K562 (cell line): ENCODE measurements around the gene TGOLN2. TPM values are rescaled to one million over a fixed set of nuclear protein-coding genes. Genes with fewer than 3 reads are reported as not detected.

Experiments used
- ATAC-seq: fragments of 200-7000 bp; cut with Tn5 transposase; 3 replicates; pipeline ENCODE4 v1.9.1; 2020; ENCODE audit warnings: moderate library complexity
- BruUV-seq: library from RNA; stranded (reverse); fragments of 400-500 nt; replicated peaks from 2 replicates; lab custom pipeline; 2021; lab: Mats Ljungman, UMichigan
- CTCF ChIA-PET: fragments of 300-600 bp; formaldehyde crosslinking; extraction: SDS; loops from one replicate; lab custom pipeline; 2021; ENCODE audit warnings: low intra/inter-chr PET ratio; lab: Yijun Ruan, JAX
- POLR2A ChIA-PET: fragments of 300-600, 350-650 bp; sonication (Branson Sonifier 250); formaldehyde crosslinking; extraction: SDS; loops from one replicate; lab custom pipeline; 2021; ENCODE audit warnings: antibody characterized with exemption, inconsistent platforms; lab: Yijun Ruan, JAX
- DNase-seq, 4 experiments: peaks; one replicate each; pipeline versions ENCODE4 v3.0.0 to v3.0.0-alpha.2; 2011 to 2018; ENCODE audit warnings: low spot score in 3 of 4, mixed read lengths in 3 of 4; ENCODE audit errors: extremely low read depth in 1 of 4
- FAIRE-seq: peaks from 2 replicates; lab custom pipeline; 2011; peaks lifted over from hg19 to GRCh38; lab: Jason Lieb, UNC
- H2AFZ ChIP-seq: 2 replicates; pipeline ENCODE4 v1.6.0; 2011; ENCODE audit warnings: low read depth, low read length, control low read depth, inconsistent platforms
- H3K27ac ChIP-seq: fragments of 200-600 bp; 3 replicates; pipeline ENCODE4 v1.8.0; 2011; ENCODE audit warnings: low read depth, mild to moderate bottlenecking, control low read depth, inconsistent platforms, low read length, moderate library complexity, mixed read lengths; ENCODE audit errors: extremely low read depth
- H3K27me3 ChIP-seq, 2 experiments: fragments of 300-600 bp in 1 of 2; 2 replicates in 1 of 2; 3 replicates in 1 of 2; pipeline versions ENCODE4 v1.6.0 to v1.8.0; 2011; ENCODE audit warnings: inconsistent platforms in 2 of 2, low read length in 2 of 2, mild to moderate bottlenecking in 1 of 2, mixed read lengths in 1 of 2, moderate library complexity in 1 of 2; ENCODE audit not compliant: control insufficient read depth in 2 of 2, insufficient read depth in 2 of 2
- H3K36me3 ChIP-seq: fragments of 300-600 bp; 3 replicates; pipeline ENCODE4 v1.8.0; 2011; ENCODE audit warnings: mild to moderate bottlenecking, low read length, inconsistent platforms; ENCODE audit not compliant: control insufficient read depth, insufficient read depth
- H3K4me1 ChIP-seq, 2 experiments: fragments of 200-600 bp in 1 of 2; replicated peaks in 1 of 2; 2 replicates in 1 of 2; 3 replicates in 1 of 2; pipeline versions ENCODE4 v1.5.1 to v1.8.0; 2011; ENCODE audit warnings: inconsistent platforms in 2 of 2, low read length in 2 of 2, mild to moderate bottlenecking in 1 of 2, mixed read lengths in 1 of 2, moderate library complexity in 1 of 2; ENCODE audit not compliant: control insufficient read depth in 2 of 2, insufficient read depth in 2 of 2
- H3K4me2 ChIP-seq: 2 replicates; pipeline ENCODE4 v1.6.1; 2011; ENCODE audit warnings: low read length, control low read depth, inconsistent platforms, mixed read lengths; ENCODE audit not compliant: insufficient read depth
- H3K4me3 ChIP-seq: fragments of 200-600 bp; sonication (generic), shearing (Covaris generic); 2 replicates; pipeline ENCODE4 v1.5.1; 2016; ENCODE audit warnings: control low read depth, inconsistent platforms
- H3K79me2 ChIP-seq: fragments of 200-600 bp; 3 replicates; pipeline ENCODE4 v1.8.0; 2011; ENCODE audit warnings: low read length, inconsistent platforms; ENCODE audit not compliant: control insufficient read depth, insufficient read depth
- H3K9ac ChIP-seq, 2 experiments: 2 replicates each; pipeline versions ENCODE4 v1.6.0 to v1.6.1; 2011; ENCODE audit warnings: low read depth in 2 of 2, low read length in 2 of 2, control low read depth in 1 of 2, inconsistent platforms in 1 of 2, mild to moderate bottlenecking in 1 of 2, mixed read lengths in 1 of 2; ENCODE audit not compliant: insufficient read depth in 1 of 2
- H3K9me1 ChIP-seq: one replicate; pipeline ENCODE4 v1.6.0; 2011; ENCODE audit warnings: inconsistent platforms, mild to moderate bottlenecking, low read length, moderate library complexity; ENCODE audit not compliant: control insufficient read depth, insufficient read depth
- H3K9me3 ChIP-seq: replicated peaks from 2 replicates; pipeline ENCODE4 v1.5.1; 2011; ENCODE audit warnings: low read depth, low read length, inconsistent platforms; ENCODE audit not compliant: control insufficient read depth, insufficient read depth
- H4K20me1 ChIP-seq: replicated peaks from 2 replicates; pipeline ENCODE4 v1.6.1; 2011; ENCODE audit warnings: low read length, inconsistent platforms, mixed read lengths; ENCODE audit not compliant: control insufficient read depth, insufficient read depth
- MTA2 ChIP-seq: fragments of 450-650 bp; IDR thresholded peaks from 2 replicates; pipeline ENCODE4 v1.6.1; 2016; ENCODE audit warnings: low read depth
- MXI1 ChIP-seq: IDR thresholded peaks from 2 replicates; pipeline ENCODE4 v1.6.1; 2011; ENCODE audit warnings: low read depth, mild to moderate bottlenecking, improper control_type of control experiment, low read length
- NONO ChIP-seq, 2 experiments: fragments of 200-400 bp in 1 of 2; fragments of 450-650 bp in 1 of 2; formaldehyde crosslinking in 1 of 2; IDR thresholded peaks; 2 replicates each; pipeline ENCODE4 v1.6.1; 2017; ENCODE audit warnings: low read depth in 2 of 2, mild to moderate bottlenecking in 2 of 2, moderate library complexity in 2 of 2, low read length in 1 of 2
- NR2C2 ChIP-seq, 2 experiments: fragments of 200-800 bp in 1 of 2; sonication (Bioruptor generic) in 1 of 2; sonication (generic) in 1 of 2; formaldehyde crosslinking in 1 of 2; IDR thresholded peaks; 2 replicates each; pipeline versions ENCODE4 v1.6.1 to v1.8.0; 2016 to 2022; ENCODE audit warnings: mild to moderate bottlenecking in 1 of 2, missing compliant biosample characterization in 1 of 2, missing genetic modification characterization in 1 of 2, missing genetic modification reagents in 1 of 2
- RFX7 ChIP-seq: fragments of 250-450 bp; sonication (Bioruptor Pico); IDR thresholded peaks from 2 replicates; pipeline ENCODE4 v1.5.1; 2021; ENCODE audit warnings: mild to moderate bottlenecking
- SUPT5H ChIP-seq: fragments of 450-650 bp; IDR thresholded peaks from 2 replicates; pipeline ENCODE4 v1.6.1; 2016
- TAF1 ChIP-seq: IDR thresholded peaks from 2 replicates; pipeline ENCODE4 v1.6.1; 2011; ENCODE audit warnings: mild to moderate bottlenecking, low read length, moderate library complexity; ENCODE audit not compliant: insufficient read depth, control insufficient read depth, severe bottlenecking; ENCODE audit errors: extremely low read depth
- TOE1 ChIP-seq, 2 experiments: fragments of 450-650 bp in 1 of 2; sonication (generic) in 1 of 2; formaldehyde crosslinking in 1 of 2; IDR thresholded peaks; 2 replicates each; pipeline versions ENCODE4 v1.7.1 to v1.8.0; 2016 to 2022; ENCODE audit warnings: borderline replicate concordance in 2 of 2, mild to moderate bottlenecking in 2 of 2, antibody characterized with exemption in 1 of 2, inconsistent platforms in 1 of 2, low read depth in 1 of 2, missing genetic modification reagents in 1 of 2, moderate library complexity in 1 of 2
- ZBTB17 ChIP-seq: fragments of 450-650 bp; formaldehyde crosslinking; IDR thresholded peaks from 2 replicates; pipeline ENCODE4 v1.4.0; 2020; ENCODE audit warnings: mild to moderate bottlenecking
- WGBS: fragments of 100-300 bp; shearing (Covaris generic); methylation state at CpG from one replicate; pipeline ENCODE4 v1.1.6; 2016; ENCODE audit warnings: low coverage, mixed read lengths; ENCODE audit not compliant: insufficient coverage; ENCODE audit errors: missing lambda C conversion rate; 5-methylcytosine and 5-hydroxymethylcytosine counted together
- in situ Hi-C: fragments of 300-500 bp; cut with MboI; formaldehyde crosslinking; loops from 4 replicates; pipeline ENCODE4 v1.15.0; 2018; ENCODE audit warnings: inconsistent platforms, mixed read lengths
- intact Hi-C: fragments of 100-400 bp; cut with micrococcal nuclease; formaldehyde crosslinking; loops from 2 replicates; pipeline ENCODE4 v1.14.2; 2022
- polyA plus RNA-seq, 8 experiments: library from polyadenylated mRNA; depleted of rRNA in 4 of 8; stranded (reverse) in 5 of 8; unstranded in 3 of 8; fragments of >200 nt; fragmentation: Nextera tagmentation in 2 of 8; fragmentation: Illumina TruSeq in 1 of 8; extraction: Ambion mirVana in 2 of 8; extraction: Trizol in 1 of 8; gene quantifications; 2 replicates each; pipeline versions ENCODE4 v1.2.1 to v1.2.3, GENCODE V29; 2011 to 2014; ENCODE audit warnings: inconsistent platforms in 1 of 8, missing spikeins in 1 of 8
- total RNA-seq, 7 experiments: library from RNA; depleted of rRNA in 6 of 7; stranded (reverse); fragments of >200 nt in 6 of 7; fragmentation: Illumina TruSeq in 2 of 7; extraction: Trizol in 2 of 7; gene quantifications; 2 replicates each; pipeline versions ENCODE4 v1.2.1 to v1.2.3, GENCODE V29; 2011 to 2021; ENCODE audit warnings: low replicate concordance in 1 of 7
- TF ChIP-seq, protein P1 (sequence below): sonication (generic); formaldehyde crosslinking; IDR thresholded peaks from 2 replicates; pipeline ENCODE4 v1.8.0; 2022; ENCODE audit warnings: mild to moderate bottlenecking, missing genetic modification reagents
- TF ChIP-seq, protein P2 (sequence below): fragments of 250-450 bp; sonication (Bioruptor Pico); IDR thresholded peaks from 2 replicates; pipeline ENCODE4 v1.5.0; 2021
- TF ChIP-seq, protein P3 (sequence below): fragments of 450-650 bp; formaldehyde crosslinking; conservative IDR thresholded peaks from 2 replicates; pipeline ENCODE4 v1.4.0; 2022; ENCODE audit warnings: mild to moderate bottlenecking, missing genetic modification characterization

Gene TGOLN2
- total and polyA plus RNA-seq, 9 of the 15 experiments (the other 6 are each of a cell fraction or from before 2014, with no cell fraction given) = 13.0 to 66.5 (median 35.9) TPM

DNA sequence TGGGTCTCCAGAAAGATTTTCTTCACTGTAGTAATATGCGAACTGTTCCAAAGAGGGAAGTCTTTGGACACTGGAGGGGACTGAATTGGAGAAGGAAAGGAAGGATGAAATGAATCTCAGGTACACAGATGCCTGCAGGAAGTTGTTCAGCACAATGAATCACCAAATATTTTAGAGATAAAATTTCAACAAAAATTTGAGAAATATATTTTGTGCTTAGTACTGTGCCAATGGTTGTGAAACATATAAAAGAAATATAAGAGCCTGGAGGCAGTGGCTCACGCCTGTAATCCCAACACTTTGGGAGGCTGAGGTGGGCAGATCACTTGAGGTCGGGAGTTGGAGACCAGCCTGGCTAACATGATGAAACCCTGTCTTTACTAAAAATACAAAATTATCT, 29.9 kb upstream of the TGOLN2 start:
- 74% methylated on average over 3 of the region's 3 CpGs for WGBS
- Histone ChIP-seq H3K27ac (no peak overlapping the region), H4K20me1 (no peaks in the 10 kb centered on the region), H3K9me1 (no peaks in the 10 kb centered on the region), H3K79me2 (peaks cover 29% of the 10 kb centered on the region), H3K27me3 (no peaks in the 10 kb centered on the region), H3K9ac (no peak overlapping the region), H3K4me2 (no peak overlapping the region), H3K9me3 (no peaks in the 10 kb centered on the region), H2AFZ (no peak overlapping the region), H3K36me3 (peaks cover 35% of the 10 kb centered on the region; the same call in 2 of the 3 replicates), H3K4me3 (no peak overlapping the region), H3K4me1 (peaks cover 7 to 15% of the 10 kb centered on the region in 2 experiments)
- no peak for ATAC-seq
- CTCF ChIA-PET = no interaction called here
- in situ Hi-C loops = no loop called here
- TF ChIP-seq NR2C2 (CRISPR knock-in tag; IDR thresholded peaks at IDR 0.05) (no peak), NR2C2 (tag; IDR thresholded peaks at IDR 0.05) (no peak), NONO (IDR thresholded peaks at IDR 0.05; ENCODE audit: low read depth in 2 of 2, low read length in 1 of 2) (no peak), MTA2 (no peak), SUPT5H (no peak), TOE1 (IDR thresholded peaks at IDR 0.05; ENCODE audit: borderline replicate concordance) (no peak), TOE1 (CRISPR knock-in tag; IDR thresholded peaks at IDR 0.05; ENCODE audit: borderline replicate concordance, low read depth) (no peak), TAF1 (no peak), MXI1 (no peak), ZBTB17 (CRISPR knock-in tag) (no peak), RFX7 (CRISPR knock-in tag) (no peak)
- TF ChIP-seq, protein P1, sequence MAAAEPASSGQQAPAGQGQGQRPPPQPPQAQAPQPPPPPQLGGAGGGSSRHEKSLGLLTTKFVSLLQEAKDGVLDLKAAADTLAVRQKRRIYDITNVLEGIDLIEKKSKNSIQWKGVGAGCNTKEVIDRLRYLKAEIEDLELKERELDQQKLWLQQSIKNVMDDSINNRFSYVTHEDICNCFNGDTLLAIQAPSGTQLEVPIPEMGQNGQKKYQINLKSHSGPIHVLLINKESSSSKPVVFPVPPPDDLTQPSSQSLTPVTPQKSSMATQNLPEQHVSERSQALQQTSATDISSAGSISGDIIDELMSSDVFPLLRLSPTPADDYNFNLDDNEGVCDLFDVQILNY = no peak
- TF ChIP-seq, protein P2, sequence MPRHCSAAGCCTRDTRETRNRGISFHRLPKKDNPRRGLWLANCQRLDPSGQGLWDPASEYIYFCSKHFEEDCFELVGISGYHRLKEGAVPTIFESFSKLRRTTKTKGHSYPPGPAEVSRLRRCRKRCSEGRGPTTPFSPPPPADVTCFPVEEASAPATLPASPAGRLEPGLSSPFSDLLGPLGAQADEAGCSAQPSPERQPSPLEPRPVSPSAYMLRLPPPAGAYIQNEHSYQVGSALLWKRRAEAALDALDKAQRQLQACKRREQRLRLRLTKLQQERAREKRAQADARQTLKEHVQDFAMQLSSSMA (CRISPR knock-in tag) = no peak
- TF ChIP-seq, protein P3, sequence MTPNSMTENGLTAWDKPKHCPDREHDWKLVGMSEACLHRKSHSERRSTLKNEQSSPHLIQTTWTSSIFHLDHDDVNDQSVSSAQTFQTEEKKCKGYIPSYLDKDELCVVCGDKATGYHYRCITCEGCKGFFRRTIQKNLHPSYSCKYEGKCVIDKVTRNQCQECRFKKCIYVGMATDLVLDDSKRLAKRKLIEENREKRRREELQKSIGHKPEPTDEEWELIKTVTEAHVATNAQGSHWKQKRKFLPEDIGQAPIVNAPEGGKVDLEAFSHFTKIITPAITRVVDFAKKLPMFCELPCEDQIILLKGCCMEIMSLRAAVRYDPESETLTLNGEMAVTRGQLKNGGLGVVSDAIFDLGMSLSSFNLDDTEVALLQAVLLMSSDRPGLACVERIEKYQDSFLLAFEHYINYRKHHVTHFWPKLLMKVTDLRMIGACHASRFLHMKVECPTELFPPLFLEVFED (CRISPR knock-in tag) = no peak
- BruUV-seq = no TSS peak
- intact Hi-C loops = no loop called here
- no peak for FAIRE-seq
- no peak for DNase-seq
- POLR2A ChIA-PET = interaction anchor here (1.0 to 1.2 kb wide), 3 partner anchors 9 to 454 kb away, joined by 3 to 4 read pairs (median 4); no protein-coding TSS in a partner anchor
